ENCODE data around the gene DENND1B.

The DENND1B gene

GRCh38 chr1:197775282-197776262, at the start of gene DENND1B:
TSS of gene DENND1B (minus strand) at chr1:197775480. CDS start at chr1:197775155, 325 bp downstream.
- peak; percentile 85 for DNase-seq (ENCODE audit: low spot score)
- TF ChIP-seq, protein P1, sequence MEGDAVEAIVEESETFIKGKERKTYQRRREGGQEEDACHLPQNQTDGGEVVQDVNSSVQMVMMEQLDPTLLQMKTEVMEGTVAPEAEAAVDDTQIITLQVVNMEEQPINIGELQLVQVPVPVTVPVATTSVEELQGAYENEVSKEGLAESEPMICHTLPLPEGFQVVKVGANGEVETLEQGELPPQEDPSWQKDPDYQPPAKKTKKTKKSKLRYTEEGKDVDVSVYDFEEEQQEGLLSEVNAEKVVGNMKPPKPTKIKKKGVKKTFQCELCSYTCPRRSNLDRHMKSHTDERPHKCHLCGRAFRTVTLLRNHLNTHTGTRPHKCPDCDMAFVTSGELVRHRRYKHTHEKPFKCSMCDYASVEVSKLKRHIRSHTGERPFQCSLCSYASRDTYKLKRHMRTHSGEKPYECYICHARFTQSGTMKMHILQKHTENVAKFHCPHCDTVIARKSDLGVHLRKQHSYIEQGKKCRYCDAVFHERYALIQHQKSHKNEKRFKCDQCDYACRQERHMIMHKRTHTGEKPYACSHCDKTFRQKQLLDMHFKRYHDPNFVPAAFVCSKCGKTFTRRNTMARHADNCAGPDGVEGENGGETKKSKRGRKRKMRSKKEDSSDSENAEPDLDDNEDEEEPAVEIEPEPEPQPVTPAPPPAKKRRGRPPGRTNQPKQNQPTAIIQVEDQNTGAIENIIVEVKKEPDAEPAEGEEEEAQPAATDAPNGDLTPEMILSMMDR (IDR thresholded peaks at IDR 0.05; ENCODE audit: extremely low read depth, missing control alignments) = no peak

DNA sequence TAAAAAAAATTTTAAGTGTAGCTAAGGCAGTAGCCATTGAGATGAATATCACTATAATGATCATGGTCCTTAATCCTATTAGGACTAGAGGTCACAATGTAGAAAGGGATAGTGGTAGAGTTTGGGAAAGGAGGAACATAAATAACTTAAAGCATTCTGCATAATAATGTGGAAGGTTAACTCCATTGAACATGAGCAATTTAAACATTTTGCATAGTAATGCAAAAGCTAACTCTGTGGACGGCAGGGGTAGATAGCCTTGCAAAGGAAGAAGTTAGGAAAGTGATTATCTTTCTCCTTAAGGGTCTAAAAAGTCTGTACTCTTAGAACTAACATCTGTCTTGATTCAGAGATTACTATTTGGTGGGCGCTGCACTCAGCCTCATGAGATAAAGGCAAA, 39.0 kb upstream of the DENND1B start:
- no peak for DNase-seq (ENCODE audit: low spot score)
- TF ChIP-seq, protein P1 (IDR thresholded peaks at IDR 0.05; ENCODE audit: extremely low read depth, missing control alignments) = no peak

DNA sequence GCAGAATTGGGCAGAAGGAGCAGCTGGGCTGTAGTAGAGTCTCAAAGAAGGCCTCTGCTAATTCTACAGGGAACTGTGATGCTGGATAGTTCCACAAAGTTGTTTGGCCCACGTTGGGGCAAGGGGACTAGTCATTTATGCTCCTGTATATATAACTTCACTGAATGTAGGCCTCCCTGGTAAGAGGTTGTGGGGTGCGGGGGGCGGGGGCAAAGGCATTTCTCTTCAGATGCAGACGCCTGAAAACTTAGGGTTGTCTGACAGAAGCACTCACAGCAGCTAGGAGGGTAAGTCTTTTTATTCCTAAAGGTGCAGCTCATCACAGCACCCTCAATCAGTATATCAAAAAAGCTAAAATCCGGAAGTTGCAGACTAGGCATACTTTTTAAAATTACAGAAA, 38.5 kb upstream of the DENND1B start:
- no peak for DNase-seq (ENCODE audit: low spot score)
- TF ChIP-seq, protein P1 (IDR thresholded peaks at IDR 0.05; ENCODE audit: extremely low read depth, missing control alignments) = no peak

- TF ChIP-seq, protein P1 (IDR thresholded peaks at IDR 0.05; ENCODE audit: extremely low read depth, missing control alignments) = no peak
- no peak for DNase-seq (ENCODE audit: low spot score)
Measured at GRCh38 chr1:197811769-197812168, 36.5 kb upstream of the DENND1B start.

DNA sequence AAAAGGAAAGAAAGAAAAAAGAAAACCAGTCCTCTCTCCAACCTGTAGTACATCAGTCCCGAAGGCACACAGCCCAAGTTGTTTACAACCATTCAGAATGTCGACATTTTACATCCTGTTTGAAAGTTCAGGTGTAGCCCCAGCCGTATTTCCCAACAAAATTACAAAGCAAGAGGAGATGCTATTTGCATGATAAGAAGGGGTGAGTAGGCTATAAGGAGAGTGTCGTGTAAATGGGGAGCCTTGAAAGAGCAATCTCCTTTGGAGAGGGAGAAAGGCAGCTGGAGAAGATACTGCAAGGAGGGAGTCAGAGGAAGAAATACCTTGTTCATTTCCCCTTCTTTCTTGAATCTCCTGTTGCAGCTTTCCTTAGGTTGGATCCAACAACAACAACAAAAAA, 35.5 kb upstream of the DENND1B start:
- TF ChIP-seq, protein P1 (IDR thresholded peaks at IDR 0.05; ENCODE audit: extremely low read depth, missing control alignments) = no peak
- no peak for DNase-seq (ENCODE audit: low spot score)

- peak; percentile 14 for DNase-seq (ENCODE audit: low spot score)
- TF ChIP-seq, protein P1 (IDR thresholded peaks at IDR 0.05; ENCODE audit: extremely low read depth, missing control alignments) = no peak
Measured at GRCh38 chr1:197808880-197809279, 33.6 kb upstream of the DENND1B start.

- TF ChIP-seq, protein P1 (IDR thresholded peaks at IDR 0.05; ENCODE audit: extremely low read depth, missing control alignments) = no peak
- no peak for DNase-seq (ENCODE audit: low spot score)
Measured at GRCh38 chr1:197807739-197808453, 32.6 kb upstream of the DENND1B start.
